Stimulated activated memory B cell treated with anti-CD40 and anti-IgM and Interleukin-4, amounts not matched to agents 10 μg/mL and 1 μg/mL and 100 μg/mL, for 72 hours (primary cell): Measurements from ENCODE around the gene RBM4.

ENCODE experiments used
- ATAC-seq: fragments of 150-1000 bp; cut with Tn5 transposase; 2 replicates; pipeline ENCODE4 v1.10.0; 2021
- H3K27ac Mint-ChIP-seq: one replicate; pipeline ENCODE4 v1.8.0; 2022; ENCODE audit warnings: mild to moderate bottlenecking, mixed read lengths
- H3K27me3 Mint-ChIP-seq: one replicate; pipeline ENCODE4 v1.8.0; 2022; ENCODE audit warnings: mixed read lengths
- H3K36me3 Mint-ChIP-seq: one replicate; pipeline ENCODE4 v1.8.0; 2022; ENCODE audit warnings: mixed read lengths
- H3K4me1 Mint-ChIP-seq: one replicate; pipeline ENCODE4 v1.8.0; 2022; ENCODE audit warnings: mixed read lengths
- H3K4me3 Mint-ChIP-seq: one replicate; pipeline ENCODE4 v1.8.0; 2022; ENCODE audit warnings: mild to moderate bottlenecking, moderate library complexity, mixed read lengths
- H3K9me3 Mint-ChIP-seq: one replicate; pipeline ENCODE4 v1.8.0; 2022; ENCODE audit warnings: mixed read lengths

Gene RBM4

GRCh38 chr11:66663741-66664296 is 25.3 kb downstream of the RBM4 start:
- H3K4me3 Mint-ChIP-seq, result no peak overlapping the region
- H3K4me1 Mint-ChIP-seq, result peaks cover 42% of the 10 kb centered on the region
- no peaks in the 10 kb centered on the region for H3K27me3 Mint-ChIP-seq
- H3K27ac Mint-ChIP-seq, result no peak overlapping the region
- ATAC-seq, result no peak
- peaks cover 45% of the 10 kb centered on the region for H3K36me3 Mint-ChIP-seq
- no peaks in the 10 kb centered on the region for H3K9me3 Mint-ChIP-seq

GRCh38 chr11:66665369-66665768 is 26.9 kb downstream of the RBM4 start:
- Mint-ChIP-seq H3K27ac (peak overlapping the region; percentile 35), H3K27me3 (no peaks in the 10 kb centered on the region), H3K9me3 (no peaks in the 10 kb centered on the region), H3K36me3 (peaks cover 51% of the 10 kb centered on the region), H3K4me1 (peaks cover 47% of the 10 kb centered on the region), H3K4me3 (no peak overlapping the region)
- ATAC-seq, result no peak

- H3K27me3 Mint-ChIP-seq, result no peaks in the 10 kb centered on the region
- H3K4me3 Mint-ChIP-seq, result no peak overlapping the region
- ATAC-seq, result no peak
- H3K4me1 Mint-ChIP-seq, result peaks cover 62% of the 10 kb centered on the region
- peaks cover 36% of the 10 kb centered on the region for H3K36me3 Mint-ChIP-seq
- no peak overlapping the region for H3K27ac Mint-ChIP-seq
- H3K9me3 Mint-ChIP-seq, result no peaks in the 10 kb centered on the region
Observed at GRCh38 chr11:66670816-66671215, 32.3 kb downstream of the RBM4 start.

- Mint-ChIP-seq H3K4me1 (peaks cover 56% of the 10 kb centered on the region), H3K27ac (peak overlapping the region; percentile 96), H3K4me3 (peak overlapping the region; percentile 52)
Observed at GRCh38 chr11:66674964-66675602, 36.6 kb downstream of the RBM4 start.

GRCh38 chr11:66676282-66676919 is 37.9 kb downstream of the RBM4 start:
- Mint-ChIP-seq H3K27me3 (no peaks in the 10 kb centered on the region), H3K4me3 (peak overlapping the region; percentile 98), H3K4me1 (peaks cover 44% of the 10 kb centered on the region), H3K27ac (peak overlapping the region; percentile 96), H3K36me3 (peaks cover 12% of the 10 kb centered on the region), H3K9me3 (no peaks in the 10 kb centered on the region)
- no peak for ATAC-seq

More at GRCh38 chr11:66674964-66675602, 36.6 kb downstream of the RBM4 start:
- no peaks in the 10 kb centered on the region for H3K9me3 Mint-ChIP-seq
- peaks cover 12% of the 10 kb centered on the region for H3K36me3 Mint-ChIP-seq
- no peaks in the 10 kb centered on the region for H3K27me3 Mint-ChIP-seq
- ATAC-seq, result no peak

- Mint-ChIP-seq H3K36me3 (peaks cover 12% of the 10 kb centered on the region), H3K27me3 (no peaks in the 10 kb centered on the region), H3K27ac (peak overlapping the region; percentile 96), H3K9me3 (no peaks in the 10 kb centered on the region), H3K4me1 (peaks cover 44% of the 10 kb centered on the region), H3K4me3 (peak overlapping the region; percentile 98)
- ATAC-seq, result no peak
Observed at GRCh38 chr11:66676931-66677598, 38.6 kb downstream of the RBM4 start.

GRCh38 chr11:66677599-66678375 is 39.3 kb downstream of the RBM4 start, which contains the start of gene RBM4B:
TSS of gene RBM4B (minus strand) at chr11:66677887. CDS start at chr11:66677079, 808 bp downstream.
- Mint-ChIP-seq H3K4me3 (peak within 1 kb of the TSS; percentile 98), H3K4me1 (peaks cover 41% of the 10 kb centered on the region), H3K36me3 (peaks cover 12% of the 10 kb centered on the region), H3K27me3 (no peaks in the 10 kb centered on the region), H3K27ac (peak within 1 kb of the TSS; percentile 96), H3K9me3 (no peaks in the 10 kb centered on the region)
- peak; percentile 98 for ATAC-seq

GRCh38 chr11:66680966-66681645 is 42.6 kb downstream of the RBM4 start:
- no peaks in the 10 kb centered on the region for H3K9me3 Mint-ChIP-seq
- no peaks in the 10 kb centered on the region for H3K27me3 Mint-ChIP-seq
- H3K36me3 Mint-ChIP-seq, result peaks cover 4% of the 10 kb centered on the region
- no peak overlapping the region for H3K4me3 Mint-ChIP-seq
- peaks cover 18% of the 10 kb centered on the region for H3K4me1 Mint-ChIP-seq
- no peak overlapping the region for H3K27ac Mint-ChIP-seq
- ATAC-seq, result no peak

- Mint-ChIP-seq H3K27ac (no peak overlapping the region), H3K36me3 (no peaks in the 10 kb centered on the region), H3K27me3 (no peaks in the 10 kb centered on the region), H3K4me1 (no peaks in the 10 kb centered on the region), H3K9me3 (no peaks in the 10 kb centered on the region), H3K4me3 (no peak overlapping the region)
- no peak for ATAC-seq
Observed at GRCh38 chr11:66683877-66684276, 45.4 kb downstream of the RBM4 start.

GRCh38 chr11:66684635-66685034 is 46.1 kb downstream of the RBM4 start:
- H3K27me3 Mint-ChIP-seq, result no peaks in the 10 kb centered on the region
- no peak overlapping the region for H3K4me3 Mint-ChIP-seq
- ATAC-seq, result no peak
- H3K36me3 Mint-ChIP-seq, result no peaks in the 10 kb centered on the region
- no peaks in the 10 kb centered on the region for H3K4me1 Mint-ChIP-seq
- no peaks in the 10 kb centered on the region for H3K9me3 Mint-ChIP-seq
- no peak overlapping the region for H3K27ac Mint-ChIP-seq

GRCh38 chr11:66685276-66686099 is 47.0 kb downstream of the RBM4 start:
- ATAC-seq, result no peak
- no peak overlapping the region for H3K27ac Mint-ChIP-seq
- no peaks in the 10 kb centered on the region for H3K27me3 Mint-ChIP-seq
- no peaks in the 10 kb centered on the region for H3K36me3 Mint-ChIP-seq
- no peaks in the 10 kb centered on the region for H3K9me3 Mint-ChIP-seq
- H3K4me3 Mint-ChIP-seq, result no peak overlapping the region
- no peaks in the 10 kb centered on the region for H3K4me1 Mint-ChIP-seq

- H3K9me3 Mint-ChIP-seq, result no peaks in the 10 kb centered on the region
- H3K4me3 Mint-ChIP-seq, result no peak overlapping the region
- H3K4me1 Mint-ChIP-seq, result no peaks in the 10 kb centered on the region
- ATAC-seq, result no peak
- H3K27ac Mint-ChIP-seq, result no peak overlapping the region
- no peaks in the 10 kb centered on the region for H3K27me3 Mint-ChIP-seq
- no peaks in the 10 kb centered on the region for H3K36me3 Mint-ChIP-seq
Observed at GRCh38 chr11:66686100-66686785, 47.7 kb downstream of the RBM4 start.
